A549 treated with DMSO at 1 μM for 4 hours (cell line): Measurements from ENCODE around the gene MAPK1IP1L. TPM values are rescaled to one million over a fixed set of nuclear protein-coding genes. Genes with fewer than 3 reads are reported as not detected.

Source experiments
- total RNA-seq: library from RNA; stranded (reverse); fragments of 200-300 nt; extraction: Qiagen RNA extraction; gene quantifications from 5 replicates; pipeline ENCODE4 v1.2.3, GENCODE V29; 2022; ENCODE audit warnings: low read depth

MAPK1IP1L gene
- total RNA-seq, result 93.4 to 121 TPM (median 98.8 TPM) in 5 replicates

DNA sequence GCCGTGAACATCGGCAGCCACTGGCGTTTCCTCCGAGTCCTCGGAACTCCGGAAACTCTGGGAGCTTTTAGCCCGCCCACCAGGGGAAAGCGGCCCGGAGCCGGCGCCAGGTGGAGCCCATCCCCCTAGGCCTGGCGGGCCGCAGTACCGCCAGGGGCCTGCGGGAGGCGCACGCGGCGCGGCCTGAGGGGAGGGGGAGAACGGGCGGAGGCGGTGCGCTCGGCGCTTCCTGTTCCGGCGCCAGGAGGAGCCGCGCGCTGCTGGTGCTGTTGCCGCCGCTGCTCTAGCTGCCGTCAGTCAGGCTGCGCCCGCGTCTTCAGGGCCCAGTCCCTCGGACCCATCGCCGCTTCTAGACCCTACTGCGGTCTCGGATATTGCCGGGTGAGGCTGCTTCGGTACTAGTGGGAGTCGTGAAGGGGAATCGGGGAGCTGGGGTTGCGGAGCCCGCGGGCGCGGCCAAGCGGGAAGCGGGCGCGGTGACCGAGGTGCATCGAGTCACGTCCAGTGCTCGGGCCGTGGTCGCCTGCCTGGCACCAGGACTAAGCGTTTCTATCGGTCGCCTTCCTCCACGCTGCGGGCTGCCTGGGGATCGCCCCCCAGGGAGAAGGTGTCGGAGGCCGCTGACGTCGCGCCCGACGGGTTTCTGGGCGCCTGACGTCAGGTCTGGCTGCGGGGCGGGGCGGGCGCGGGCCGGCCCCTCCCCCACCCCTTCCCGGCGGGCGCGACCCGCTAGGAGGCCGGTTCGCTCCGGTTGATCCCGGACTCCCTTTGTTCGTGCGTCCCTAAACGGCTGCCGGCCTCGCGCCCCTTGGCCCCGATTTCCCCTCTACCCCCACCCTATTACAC is at the start of gene MAPK1IP1L:
MAPK1IP1L (plus strand) TSS at position 225 of the 846 bp plus-strand sequence. CDS start 10,037 bp downstream, outside the sequence.

GRCh38 chr14:55026793-55027561 is 24.5 kb upstream of the MAPK1IP1L start, which contains the start of the genes SOCS4 and WDHD1:
Gene SOCS4 (plus strand): TSS chr14:55027236. CDS start chr14:55043042, 15,806 bp downstream.
Gene WDHD1 (minus strand): TSS chr14:55027099. CDS start chr14:55026787, 312 bp downstream.

Other genes with a start within 250 kb of the MAPK1IP1L start
- 3.2 to 4.5 TPM (median 3.8 TPM) in 5 replicates for gene GCH1, start 148.8 kb upstream of the MAPK1IP1L start, total RNA-seq
- gene WDHD1, start 24.5 kb upstream of the MAPK1IP1L start, total RNA-seq, result 10.3 to 15.1 TPM (median 13.5 TPM) in 5 replicates
- gene SOCS4, start 24.4 kb upstream of the MAPK1IP1L start, total RNA-seq, result 9.3 to 15.8 TPM (median 11.7 TPM) in 5 replicates
- gene LGALS3, start 77.6 kb downstream of the MAPK1IP1L start, total RNA-seq, result 165 to 189 TPM (median 183 TPM) in 5 replicates
- gene DLGAP5, start 139.9 kb downstream of the MAPK1IP1L start, total RNA-seq, result 28.5 to 38.1 TPM (median 36.4 TPM) in 5 replicates
- 11.8 to 17.1 TPM (median 15.8 TPM) in 5 replicates for gene FBXO34, start 219.8 kb downstream of the MAPK1IP1L start, total RNA-seq